ENCODE data around the gene NPS.

The NPS gene

GRCh38 chr10:127532659-127533058 lies 16.4 kb upstream of the NPS start:
- H3K4me3 ChIP-seq (ENCODE audit: low read depth, low read length) = no peak overlapping the region
- no peak for TF ChIP-seq CTCF (IDR thresholded peaks at IDR 0.05; ENCODE audit: low read depth, low read length)
- in situ Hi-C loops (cut with HindIII; ENCODE audit: low sequenced_read_pairs) = no loop called here
- no peak for DNase-seq (ENCODE audit: low read depth, low spot score)

GRCh38 chr10:127534074-127534473 lies 15.0 kb upstream of the NPS start:
- no peak overlapping the region for H3K4me3 ChIP-seq (ENCODE audit: low read depth, low read length)
- in situ Hi-C loops (cut with HindIII; ENCODE audit: low sequenced_read_pairs) = no loop called here
- DNase-seq (ENCODE audit: low read depth, low spot score) = no peak
- no peak for TF ChIP-seq CTCF (IDR thresholded peaks at IDR 0.05; ENCODE audit: low read depth, low read length)

- in situ Hi-C loops (cut with HindIII; ENCODE audit: low sequenced_read_pairs) = no loop called here
- no peak for TF ChIP-seq CTCF (IDR thresholded peaks at IDR 0.05; ENCODE audit: low read depth, low read length)
- H3K4me3 ChIP-seq (ENCODE audit: low read depth, low read length) = no peak overlapping the region
- DNase-seq (ENCODE audit: low read depth, low spot score) = no peak
Observed at GRCh38 chr10:127534496-127534895, 14.6 kb upstream of the NPS start.

- in situ Hi-C loops (cut with HindIII; ENCODE audit: low sequenced_read_pairs) = no loop called here
- no peak for TF ChIP-seq CTCF (IDR thresholded peaks at IDR 0.05; ENCODE audit: low read depth, low read length)
- no peak for DNase-seq (ENCODE audit: low read depth, low spot score)
- H3K4me3 ChIP-seq (ENCODE audit: low read depth, low read length) = no peak overlapping the region
Observed at GRCh38 chr10:127535802-127536515, 13.2 kb upstream of the NPS start.

- no peak overlapping the region for H3K4me3 ChIP-seq (ENCODE audit: low read depth, low read length)
- in situ Hi-C loops (cut with HindIII; ENCODE audit: low sequenced_read_pairs) = no loop called here
- no peak for DNase-seq (ENCODE audit: low read depth, low spot score)
- no peak for TF ChIP-seq CTCF (IDR thresholded peaks at IDR 0.05; ENCODE audit: low read depth, low read length)
Observed at GRCh38 chr10:127536972-127537760, 11.9 kb upstream of the NPS start.

- in situ Hi-C loops (cut with HindIII; ENCODE audit: low sequenced_read_pairs) = no loop called here
- TF ChIP-seq CTCF (IDR thresholded peaks at IDR 0.05; ENCODE audit: low read depth, low read length) = no peak
- no peak for DNase-seq (ENCODE audit: low read depth, low spot score)
- H3K4me3 ChIP-seq (ENCODE audit: low read depth, low read length) = no peak overlapping the region
Observed at GRCh38 chr10:127537924-127538323, 11.2 kb upstream of the NPS start.

All from astrocyte of the spinal cord (primary cell).